Uterus (tissue), 4 donors: ENCODE measurements around the gene KATNAL1. TPM values are rescaled to one million over a fixed set of nuclear protein-coding genes. Genes with fewer than 3 reads are reported as not detected.

Experiments
- DNase-seq, 2 donors: peaks; one replicate each; pipeline ENCODE4 v3.0.0-alpha.2; 2019 to 2020
- H3K27ac ChIP-seq, 2 donors: fragments of 200-600 bp; sonication (generic); 1 replicate in 1 of 2; 2 replicates in 1 of 2; pipeline ENCODE4 v1.5.1; 2016 to 2018
- H3K27me3 ChIP-seq, 2 donors: fragments of 200-600 bp; sonication (generic); one replicate each; pipeline ENCODE4 v1.5.1; 2018 to 2019; ENCODE audit warnings: control low read depth in 1 of 2
- H3K36me3 ChIP-seq, 2 donors: fragments of 200-600 bp; sonication (generic); one replicate each; pipeline ENCODE4 v1.5.1; 2019; ENCODE audit warnings: control low read depth in 1 of 2
- H3K4me1 ChIP-seq, 2 donors: fragments of 200-600 bp; sonication (generic); one replicate each; pipeline ENCODE4 v1.5.1; 2018 to 2019; ENCODE audit warnings: control low read depth in 1 of 2
- H3K4me3 ChIP-seq, 2 donors: fragments of 200-600 bp; sonication (generic); 1 replicate in 1 of 2; 2 replicates in 1 of 2; pipeline ENCODE4 v1.5.1; 2018 to 2019; ENCODE audit warnings: mild to moderate bottlenecking in 1 of 2
- H3K9me3 ChIP-seq, 2 donors: fragments of 200-600 bp; sonication (generic); one replicate each; pipeline ENCODE4 v1.5.1; 2019; ENCODE audit warnings: control low read depth in 1 of 2
- POLR2A ChIP-seq, 2 donors: fragments of 450-650 bp; IDR thresholded peaks; one replicate each; pipeline ENCODE4 v1.6.1; 2016; ENCODE audit warnings: antibody characterized with exemption in 2 of 2, mild to moderate bottlenecking in 1 of 2, moderate library complexity in 1 of 2
- intact Hi-C: fragments of 100-400 bp; cut with DNase I; formaldehyde crosslinking; loops from one replicate; pipeline ENCODE4 v1.15.1; 2023; ENCODE audit warnings: low total_unique reads
- total RNA-seq, 4 donors: library from RNA; depleted of rRNA in 3 of 4; stranded (reverse); fragments of >200 nt in 3 of 4; gene quantifications; one replicate each; pipeline versions ENCODE4 v1.1.0 to v1.2.4, GENCODE V29; 2014 to 2023
- TF ChIP-seq, protein P1 (sequence below), 4 experiments: fragments of 200-600 bp in 2 of 4; fragments of 450-650 bp in 2 of 4; sonication (generic) in 2 of 4; IDR thresholded peaks; one replicate each; pipeline ENCODE4 v1.5.1; 2016 to 2019; ENCODE audit warnings: antibody characterized with exemption in 4 of 4, mild to moderate bottlenecking in 2 of 4, moderate library complexity in 1 of 4
- donor health status: DM: yes; HTN: yes; CAD: no.

The KATNAL1 gene
- total RNA-seq, 4 donors from 2014 or later = 24.1 to 65.3 (median 49.9) TPM

- no peak for DNase-seq
- H3K9me3 ChIP-seq = no peaks in the 10 kb centered on the region
- intact Hi-C loops = no loop called here
Measured at GRCh38 chr13:30193279-30194234, 113.8 kb downstream of the KATNAL1 start.

DNA sequence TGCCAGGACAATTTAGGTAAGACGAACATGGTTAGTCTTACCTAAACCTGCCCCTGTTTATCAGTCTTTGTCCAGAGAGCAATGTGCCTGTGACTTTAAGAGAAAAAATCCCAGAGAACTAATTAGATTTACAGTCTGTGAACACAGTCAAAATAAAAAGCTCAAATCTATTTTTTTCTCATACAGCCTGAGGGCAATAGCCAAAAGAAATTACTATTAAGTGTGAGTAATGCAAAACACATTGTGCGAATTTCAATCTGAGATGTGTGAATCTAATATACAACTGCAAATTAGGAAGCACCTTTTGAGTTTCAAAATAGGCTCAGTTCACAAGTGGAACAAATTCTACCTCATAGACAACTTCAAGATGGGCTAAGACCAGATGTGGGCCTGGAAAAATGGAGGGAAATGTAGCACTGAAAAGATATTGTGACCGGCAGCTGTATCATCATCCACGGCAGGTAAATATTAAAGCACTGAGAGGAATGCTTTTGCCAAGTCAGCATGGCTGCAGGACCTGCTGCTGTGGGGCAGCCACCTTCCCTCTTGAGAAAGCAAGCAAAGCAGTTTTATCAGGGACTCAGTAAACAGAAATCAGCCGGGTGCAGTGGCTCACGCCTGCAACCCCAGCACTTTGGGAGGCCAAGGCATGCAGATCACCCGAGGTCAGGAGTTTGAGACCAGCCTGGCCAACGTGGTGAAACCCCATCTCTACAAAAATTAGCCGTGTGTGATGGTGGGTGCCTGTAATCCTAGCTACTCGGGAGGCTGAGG, 114.8 kb downstream of the KATNAL1 start:
- no peak for TF ChIP-seq POLR2A (IDR thresholded peaks at IDR 0.05)
- TF ChIP-seq, protein P1, sequence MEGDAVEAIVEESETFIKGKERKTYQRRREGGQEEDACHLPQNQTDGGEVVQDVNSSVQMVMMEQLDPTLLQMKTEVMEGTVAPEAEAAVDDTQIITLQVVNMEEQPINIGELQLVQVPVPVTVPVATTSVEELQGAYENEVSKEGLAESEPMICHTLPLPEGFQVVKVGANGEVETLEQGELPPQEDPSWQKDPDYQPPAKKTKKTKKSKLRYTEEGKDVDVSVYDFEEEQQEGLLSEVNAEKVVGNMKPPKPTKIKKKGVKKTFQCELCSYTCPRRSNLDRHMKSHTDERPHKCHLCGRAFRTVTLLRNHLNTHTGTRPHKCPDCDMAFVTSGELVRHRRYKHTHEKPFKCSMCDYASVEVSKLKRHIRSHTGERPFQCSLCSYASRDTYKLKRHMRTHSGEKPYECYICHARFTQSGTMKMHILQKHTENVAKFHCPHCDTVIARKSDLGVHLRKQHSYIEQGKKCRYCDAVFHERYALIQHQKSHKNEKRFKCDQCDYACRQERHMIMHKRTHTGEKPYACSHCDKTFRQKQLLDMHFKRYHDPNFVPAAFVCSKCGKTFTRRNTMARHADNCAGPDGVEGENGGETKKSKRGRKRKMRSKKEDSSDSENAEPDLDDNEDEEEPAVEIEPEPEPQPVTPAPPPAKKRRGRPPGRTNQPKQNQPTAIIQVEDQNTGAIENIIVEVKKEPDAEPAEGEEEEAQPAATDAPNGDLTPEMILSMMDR (IDR thresholded peaks at IDR 0.05) = no peak
- H3K4me1 ChIP-seq = no peaks in the 10 kb centered on the region
- H3K9me3 ChIP-seq = no peaks in the 10 kb centered on the region
- no peaks in the 10 kb centered on the region for H3K36me3 ChIP-seq
- no peaks in the 10 kb centered on the region for H3K27me3 ChIP-seq
- intact Hi-C loops = no loop called here
- H3K27ac ChIP-seq = no peak overlapping the region
- no peak for DNase-seq
- H3K4me3 ChIP-seq = no peak overlapping the region

More at GRCh38 chr13:30193279-30194234, 113.8 kb downstream of the KATNAL1 start:
- Histone ChIP-seq H3K36me3 (no peaks in the 10 kb centered on the region), H3K4me3 (no peak overlapping the region), H3K27me3 (no peaks in the 10 kb centered on the region), H3K27ac (no peak overlapping the region), H3K4me1 (no peaks in the 10 kb centered on the region)
- no peak for TF ChIP-seq POLR2A (IDR thresholded peaks at IDR 0.05)

DNA sequence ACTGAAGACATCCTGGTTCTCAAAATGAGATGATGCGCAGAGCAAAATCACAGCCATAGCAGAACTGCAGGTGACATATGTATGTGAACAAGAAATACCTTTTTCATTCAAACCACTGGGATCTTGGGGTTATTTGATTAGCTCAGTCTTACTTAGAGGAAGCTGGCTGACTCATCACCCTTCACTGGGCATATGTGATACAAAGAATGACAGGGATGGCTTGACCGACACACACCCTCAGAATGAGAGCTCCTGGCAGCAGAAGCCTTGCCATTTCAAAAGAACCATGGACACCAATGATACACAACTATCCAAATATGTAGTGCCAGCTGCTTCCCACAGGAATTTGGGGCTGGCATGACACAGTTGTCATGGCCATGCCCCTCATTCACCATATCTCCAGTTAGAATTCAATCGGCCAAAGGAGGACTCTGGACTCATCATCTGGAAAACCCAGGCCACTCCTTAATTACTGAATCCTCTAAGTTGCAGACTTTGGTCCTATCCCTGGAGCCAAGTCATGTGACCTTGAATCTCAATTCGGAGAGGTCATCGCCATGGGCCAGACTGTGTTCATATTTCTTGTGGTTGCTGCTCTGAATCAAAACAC, 115.8 kb downstream of the KATNAL1 start:
- TF ChIP-seq, protein P1 (IDR thresholded peaks at IDR 0.05) = no peak
- TF ChIP-seq POLR2A (IDR thresholded peaks at IDR 0.05) = no peak
- H3K4me3 ChIP-seq = no peak overlapping the region
- H3K27me3 ChIP-seq = no peaks in the 10 kb centered on the region
- H3K27ac ChIP-seq = no peak overlapping the region
- no peaks in the 10 kb centered on the region for H3K4me1 ChIP-seq
- no peak for DNase-seq
- intact Hi-C loops = no loop called here
- H3K9me3 ChIP-seq = no peaks in the 10 kb centered on the region
- H3K36me3 ChIP-seq = no peaks in the 10 kb centered on the region

GRCh38 chr13:30186634-30187415, 120.5 kb downstream of the KATNAL1 start:
- Histone ChIP-seq H3K27ac (no peak overlapping the region), H3K4me1 (no peaks in the 10 kb centered on the region), H3K36me3 (no peaks in the 10 kb centered on the region), H3K4me3 (no peak overlapping the region), H3K9me3 (no peaks in the 10 kb centered on the region), H3K27me3 (no peaks in the 10 kb centered on the region)
- TF ChIP-seq POLR2A (IDR thresholded peaks at IDR 0.05) = no peak
- TF ChIP-seq, protein P1 (IDR thresholded peaks at IDR 0.05) = no peak
- DNase-seq = no peak
- intact Hi-C loops = no loop called here
